Measurements from ENCODE around the gene SQOR.

The SQOR gene

DNA sequence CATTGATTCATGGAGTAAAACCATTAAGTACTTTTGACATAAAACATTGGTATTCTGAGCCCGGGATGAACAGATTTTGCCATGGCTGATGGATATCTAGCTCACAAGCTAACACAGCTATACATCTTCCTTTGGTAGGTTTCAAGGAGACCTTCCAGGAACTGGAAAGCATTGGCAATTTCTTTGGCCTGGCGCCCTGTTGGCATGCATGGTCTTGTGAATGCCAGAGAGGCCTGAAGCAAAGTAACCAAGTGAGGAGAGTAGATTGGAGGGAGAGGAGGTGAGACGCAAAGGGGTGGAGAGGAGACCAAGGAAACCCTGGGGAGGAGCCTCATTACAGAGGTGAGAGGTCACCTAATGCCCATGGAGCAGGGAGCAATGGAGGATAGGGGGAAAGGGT is 67.2 kb downstream of the SQOR start:
- Histone ChIP-seq H3K4me3 (IDR thresholded peaks at IDR 0.05; ENCODE audit: insufficient read depth, low read depth, low read length) (no peak overlapping the region), H3K79me2 (ENCODE audit: insufficient read depth, low read depth) (no peaks in the 10 kb centered on the region), H3K4me1 (ENCODE audit: low read depth, poor library complexity, severe bottlenecking) (peaks cover 6% of the 10 kb centered on the region), H3K9ac (no peak overlapping the region), H3K4me2 (no peak overlapping the region), H4K20me1 (ENCODE audit: insufficient read depth) (no peaks in the 10 kb centered on the region), H3K27ac (no peak overlapping the region), H2AFZ (ENCODE audit: low read depth) (no peak overlapping the region), H3K36me3 (ENCODE audit: insufficient read depth) (no peaks in the 10 kb centered on the region), H3K27me3 (ENCODE audit: insufficient read depth, low read depth) (no peaks in the 10 kb centered on the region)
- TF ChIP-seq, protein P1, sequence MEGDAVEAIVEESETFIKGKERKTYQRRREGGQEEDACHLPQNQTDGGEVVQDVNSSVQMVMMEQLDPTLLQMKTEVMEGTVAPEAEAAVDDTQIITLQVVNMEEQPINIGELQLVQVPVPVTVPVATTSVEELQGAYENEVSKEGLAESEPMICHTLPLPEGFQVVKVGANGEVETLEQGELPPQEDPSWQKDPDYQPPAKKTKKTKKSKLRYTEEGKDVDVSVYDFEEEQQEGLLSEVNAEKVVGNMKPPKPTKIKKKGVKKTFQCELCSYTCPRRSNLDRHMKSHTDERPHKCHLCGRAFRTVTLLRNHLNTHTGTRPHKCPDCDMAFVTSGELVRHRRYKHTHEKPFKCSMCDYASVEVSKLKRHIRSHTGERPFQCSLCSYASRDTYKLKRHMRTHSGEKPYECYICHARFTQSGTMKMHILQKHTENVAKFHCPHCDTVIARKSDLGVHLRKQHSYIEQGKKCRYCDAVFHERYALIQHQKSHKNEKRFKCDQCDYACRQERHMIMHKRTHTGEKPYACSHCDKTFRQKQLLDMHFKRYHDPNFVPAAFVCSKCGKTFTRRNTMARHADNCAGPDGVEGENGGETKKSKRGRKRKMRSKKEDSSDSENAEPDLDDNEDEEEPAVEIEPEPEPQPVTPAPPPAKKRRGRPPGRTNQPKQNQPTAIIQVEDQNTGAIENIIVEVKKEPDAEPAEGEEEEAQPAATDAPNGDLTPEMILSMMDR (conservative IDR thresholded peaks at IDR 0.05; ENCODE audit: low read depth, low read length), result no peak

DNA sequence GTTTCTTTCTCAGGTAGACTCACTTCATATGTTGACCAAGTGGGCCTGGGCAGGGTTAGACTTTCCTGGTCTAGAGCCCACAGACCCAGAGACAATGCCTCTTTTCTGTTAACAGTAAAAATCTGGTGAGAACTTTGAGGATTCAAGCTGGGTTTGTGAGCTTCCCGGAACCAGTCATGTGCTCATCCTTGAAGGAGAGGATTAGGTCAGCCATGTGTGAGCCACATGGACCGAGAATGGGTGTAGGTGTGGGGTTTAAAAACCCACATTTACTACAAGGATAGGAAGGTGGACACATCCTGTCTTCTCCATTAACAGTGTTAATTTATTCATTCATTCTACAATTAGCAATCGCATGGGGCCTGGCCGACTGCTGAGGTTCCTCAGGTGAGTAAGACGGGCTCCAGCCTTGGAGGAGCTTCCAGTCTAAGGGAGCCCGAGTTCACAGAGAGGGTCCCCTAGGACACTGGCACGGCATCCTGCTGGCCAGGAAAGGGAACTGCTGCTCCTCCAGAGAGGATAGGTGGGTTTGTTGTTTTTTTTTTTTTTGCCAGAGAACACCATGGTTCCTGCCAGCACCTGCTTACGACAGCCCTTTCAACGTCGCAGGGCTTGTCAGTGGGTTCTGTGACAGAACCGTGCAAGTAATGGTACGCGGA is 69.0 kb downstream of the SQOR start:
- Histone ChIP-seq H2AFZ (ENCODE audit: low read depth) (no peak overlapping the region), H3K79me2 (ENCODE audit: insufficient read depth, low read depth) (no peaks in the 10 kb centered on the region), H3K36me3 (ENCODE audit: insufficient read depth) (no peaks in the 10 kb centered on the region), H3K9ac (no peak overlapping the region), H3K4me1 (ENCODE audit: low read depth, poor library complexity, severe bottlenecking) (peaks cover 6% of the 10 kb centered on the region), H3K27me3 (ENCODE audit: insufficient read depth, low read depth) (no peaks in the 10 kb centered on the region), H3K4me3 (IDR thresholded peaks at IDR 0.05; ENCODE audit: insufficient read depth, low read depth, low read length) (no peak overlapping the region), H4K20me1 (ENCODE audit: insufficient read depth) (no peaks in the 10 kb centered on the region), H3K4me2 (no peak overlapping the region), H3K27ac (no peak overlapping the region)
- TF ChIP-seq, protein P1 (conservative IDR thresholded peaks at IDR 0.05; ENCODE audit: low read depth, low read length), result no peak

DNA sequence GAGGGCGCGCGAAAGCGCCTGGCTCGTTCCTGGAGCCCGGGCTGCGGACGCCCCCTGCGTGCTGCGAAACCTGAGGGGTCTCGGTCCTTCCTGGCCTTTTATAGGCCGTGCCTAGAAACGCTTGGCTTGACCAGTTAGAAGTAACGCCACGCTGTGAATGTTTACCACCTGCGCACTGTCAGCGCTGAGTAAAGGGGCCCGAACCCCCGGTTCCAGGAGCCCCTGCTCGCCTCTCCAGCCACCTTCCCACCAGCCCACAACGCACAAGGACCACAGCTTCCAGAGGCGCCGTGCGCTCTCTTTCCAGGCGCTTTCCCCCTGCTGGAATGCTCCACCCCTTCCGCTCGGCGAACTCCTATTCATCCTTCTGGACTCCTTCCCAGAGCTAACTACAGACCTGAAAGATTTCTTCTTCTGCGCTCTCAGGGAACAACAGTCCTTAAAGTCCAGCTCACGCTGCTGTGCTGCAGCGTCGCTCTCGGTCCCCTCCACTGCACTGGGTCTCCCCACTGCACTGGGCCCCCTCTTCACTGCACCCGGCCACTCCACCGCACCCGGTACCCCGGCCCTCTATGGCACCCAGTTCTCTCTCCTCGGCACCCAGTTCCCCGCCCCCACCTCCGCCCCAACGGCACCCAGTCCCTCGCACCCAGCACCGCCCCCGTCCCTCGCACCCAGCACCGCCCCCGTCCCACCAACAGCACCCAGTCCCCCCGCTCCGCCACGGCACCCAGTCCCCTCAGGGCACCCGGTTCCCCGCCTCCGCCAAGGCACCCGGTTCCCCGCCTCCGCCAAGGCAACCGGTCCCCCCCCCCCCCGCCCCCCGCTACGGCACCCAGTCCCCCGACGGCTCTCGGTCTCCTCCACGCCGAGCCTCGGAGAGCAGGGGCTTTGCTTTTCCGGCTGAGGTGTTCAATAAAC is 69.8 kb downstream of the SQOR start:
- Histone ChIP-seq H3K4me1 (ENCODE audit: low read depth, poor library complexity, severe bottlenecking) (peaks cover 6% of the 10 kb centered on the region), H3K36me3 (ENCODE audit: insufficient read depth) (no peaks in the 10 kb centered on the region), H3K4me2 (peak overlapping the region; percentile 49; the same call in 1 of the 2 replicates), H3K79me2 (ENCODE audit: insufficient read depth, low read depth) (no peaks in the 10 kb centered on the region), H3K4me3 (IDR thresholded peaks at IDR 0.05; ENCODE audit: insufficient read depth, low read depth, low read length) (no peak overlapping the region), H3K27me3 (ENCODE audit: insufficient read depth, low read depth) (no peaks in the 10 kb centered on the region), H2AFZ (ENCODE audit: low read depth) (peak overlapping the region; percentile 96), H4K20me1 (ENCODE audit: insufficient read depth) (no peaks in the 10 kb centered on the region), H3K27ac (no peak overlapping the region), H3K9ac (peak overlapping the region; percentile 48; the same call in 1 of the 2 replicates)
- TF ChIP-seq, protein P1 (conservative IDR thresholded peaks at IDR 0.05; ENCODE audit: low read depth, low read length), result no peak

DNA sequence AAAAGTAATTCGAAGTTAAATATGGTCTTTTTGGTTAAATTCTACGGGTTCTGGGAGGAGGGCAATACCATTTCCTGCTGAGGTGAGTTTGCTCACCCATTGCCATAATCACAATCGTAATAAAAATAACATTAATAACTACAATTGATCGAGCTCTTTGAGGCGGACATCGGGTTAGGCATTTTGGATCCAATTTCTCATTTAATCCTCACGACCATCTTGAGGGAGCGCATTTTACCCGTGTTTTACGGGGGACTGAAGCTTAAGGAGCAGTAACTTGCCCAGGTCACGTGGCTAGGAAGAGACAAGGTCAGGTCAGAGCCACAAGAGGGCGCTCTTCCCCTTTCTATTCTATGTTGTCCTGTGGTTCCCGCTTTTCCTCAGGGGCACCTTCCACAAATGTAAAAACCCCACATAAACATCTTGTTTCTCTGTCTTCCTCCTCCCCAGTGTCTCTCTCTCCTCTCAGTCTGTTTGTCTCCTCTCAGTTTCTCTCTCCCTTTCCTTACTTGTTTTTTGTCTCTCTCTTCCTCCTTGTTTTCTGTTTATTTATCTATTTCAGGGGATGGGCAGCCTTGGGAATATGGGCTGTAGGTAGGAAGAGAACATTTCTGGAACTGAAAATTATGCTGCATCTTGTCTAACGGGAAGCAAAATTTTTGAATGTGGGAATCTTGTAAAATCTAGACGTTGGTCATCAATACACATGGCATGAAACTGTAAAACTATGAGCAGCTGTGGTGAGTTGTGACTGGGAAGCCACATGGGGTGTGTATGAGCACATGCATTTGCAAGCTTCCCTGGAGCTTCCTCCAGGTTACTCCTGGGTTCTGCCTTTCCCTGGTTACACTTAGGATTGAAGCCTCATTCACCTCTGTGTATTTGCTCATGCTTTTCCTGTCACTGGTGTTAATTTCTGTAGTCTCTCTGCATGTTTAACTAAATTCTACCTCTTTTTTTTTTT is 71.0 kb downstream of the SQOR start:
- Histone ChIP-seq H3K4me3 (IDR thresholded peaks at IDR 0.05; ENCODE audit: insufficient read depth, low read depth, low read length) (no peak overlapping the region), H3K27me3 (ENCODE audit: insufficient read depth, low read depth) (no peaks in the 10 kb centered on the region), H3K36me3 (ENCODE audit: insufficient read depth) (no peaks in the 10 kb centered on the region), H2AFZ (ENCODE audit: low read depth) (peak overlapping the region; percentile 96), H4K20me1 (ENCODE audit: insufficient read depth) (no peaks in the 10 kb centered on the region), H3K27ac (no peak overlapping the region), H3K79me2 (ENCODE audit: insufficient read depth, low read depth) (no peaks in the 10 kb centered on the region), H3K4me2 (peak overlapping the region; percentile 49), H3K9ac (peak overlapping the region; percentile 48; the same call in 1 of the 2 replicates), H3K4me1 (ENCODE audit: low read depth, poor library complexity, severe bottlenecking) (peaks cover 6% of the 10 kb centered on the region)
- TF ChIP-seq, protein P1 (conservative IDR thresholded peaks at IDR 0.05; ENCODE audit: low read depth, low read length), result peak; percentile 93
